Measurements from ENCODE around the gene RNF212.
"Not testable (repeated sequence)": the region's sequence is repeated elsewhere in the genome, so short reads cannot be mapped to it uniquely, and the experiment has no call there.

RNF212 gene

GRCh38 chr4:1113311-1114009 is at the start of gene RNF212:
Gene RNF212 (minus strand): TSS chr4:1113564. CDS start chr4:1113464, 100 bp downstream.
- DNase-seq = peak in 1 of 10 donors; percentile 78
- intact Hi-C loops (cut with DNase I) = no loop called here

- DNase-seq = no peak
- intact Hi-C loops (cut with DNase I) = loop anchor here (10.0 kb wide), 1 partner anchor 184 kb away; the partner anchor contains the start of gene UVSSA
These were observed 47.0 kb upstream of the RNF212 start for GRCh38 chr4:1160351-1160750.

- DNase-seq = peak in 1 of 10 donors; percentile 23
- intact Hi-C loops (cut with DNase I) = no loop called here
These were observed 42.7 kb upstream of the RNF212 start for GRCh38 chr4:1156069-1156468.

- intact Hi-C loops (cut with DNase I) = no loop called here
- DNase-seq = no peak
These were observed 42.0 kb upstream of the RNF212 start for GRCh38 chr4:1155314-1155713.

GRCh38 chr4:1154523-1155182 is 41.3 kb upstream of the RNF212 start:
- intact Hi-C loops (cut with DNase I) = no loop called here
- DNase-seq = peak in 1 of 10 donors; percentile 65

- intact Hi-C loops (cut with DNase I) = no loop called here
These were observed 40.8 kb upstream of the RNF212 start for GRCh38 chr4:1154126-1154522.

GRCh38 chr4:1153567-1154090 is 40.3 kb upstream of the RNF212 start:
- no peak for DNase-seq
- intact Hi-C loops (cut with DNase I) = no loop called here

More at GRCh38 chr4:1154126-1154522, 40.8 kb upstream of the RNF212 start:
- DNase-seq = no peak

GRCh38 chr4:1152290-1152689 is 38.9 kb upstream of the RNF212 start:
- no peak for DNase-seq
- intact Hi-C loops (cut with DNase I) = no loop called here

- peak in 1 of 10 donors; percentile 47 for DNase-seq
- intact Hi-C loops (cut with DNase I) = no loop called here
These were observed 38.2 kb upstream of the RNF212 start for GRCh38 chr4:1151541-1151940.

- DNase-seq = no peak
- intact Hi-C loops (cut with DNase I) = no loop called here
These were observed 37.5 kb upstream of the RNF212 start for GRCh38 chr4:1150875-1151274.

GRCh38 chr4:1139860-1140259 is 26.5 kb upstream of the RNF212 start:
- DNase-seq = no peak
- intact Hi-C loops (cut with DNase I) = no loop called here

- DNase-seq = no peak
- intact Hi-C loops (cut with DNase I) = no loop called here
These were observed 24.5 kb upstream of the RNF212 start for GRCh38 chr4:1137850-1138249.

- no peak for DNase-seq
- intact Hi-C loops (cut with DNase I) = no loop called here
These were observed 23.9 kb upstream of the RNF212 start for GRCh38 chr4:1137063-1137776.

- no peak for DNase-seq
- intact Hi-C loops (cut with DNase I) = no loop called here
These were observed 22.7 kb upstream of the RNF212 start for GRCh38 chr4:1136048-1136447.

- intact Hi-C loops (cut with DNase I) = loop anchor here (5.0 kb wide), 1 partner anchor 134 kb away; no protein-coding TSS in a partner anchor
- DNase-seq = no peak
These were observed 19.7 kb upstream of the RNF212 start for GRCh38 chr4:1133033-1133432.

GRCh38 chr4:1130316-1131186 is 17.2 kb upstream of the RNF212 start:
- intact Hi-C loops (cut with DNase I) = loop anchor here (1.0 to 5.0 kb wide), 3 partner anchors 36 to 222 kb away; no protein-coding TSS in a partner anchor
- DNase-seq = peak; percentile 51 to 94 (median 76)

- DNase-seq = no peak
- intact Hi-C loops (cut with DNase I) = no loop called here
These were observed 13.1 kb upstream of the RNF212 start for GRCh38 chr4:1126506-1126905.

- intact Hi-C loops (cut with DNase I); DNase-seq: not testable (repeated sequence)
These were observed 12.1 kb upstream of the RNF212 start for GRCh38 chr4:1125466-1125865.

GRCh38 chr4:1124818-1125217 is 11.5 kb upstream of the RNF212 start:
- DNase-seq = no peak
- intact Hi-C loops (cut with DNase I) = no loop called here

- no peak for DNase-seq
- intact Hi-C loops (cut with DNase I) = no loop called here
These were observed 9.1 kb upstream of the RNF212 start for GRCh38 chr4:1122505-1122904.

Measured in posterior cingulate gyrus (tissue), 11 donors.